ENCODE results near the gene LCN10. TPM values are rescaled to one million over a fixed set of nuclear protein-coding genes. Genes with fewer than 3 reads are reported as not detected.

LCN10 gene
- total RNA-seq, 2 experiments from 2014 or later = not detected

- Histone ChIP-seq H2AFZ (ENCODE audit: low read length) (no peak overlapping the region), H4K20me1 (ENCODE audit: insufficient read depth, low read length) (no peaks in the 10 kb centered on the region), H3K4me3 (ENCODE audit: low read depth, low read length, poor library complexity, severe bottlenecking) (no peak overlapping the region), H3K9me2 (ENCODE audit: insufficient read depth, low read length) (no peaks in the 10 kb centered on the region), H3K27ac (ENCODE audit: low read depth, low read length, poor library complexity, severe bottlenecking) (no peak overlapping the region), H3K79me2 (ENCODE audit: insufficient read depth, low read depth, low read length) (no peaks in the 10 kb centered on the region), H3K4me2 (ENCODE audit: low read length) (no peak overlapping the region), H3K4me1 (ENCODE audit: insufficient read depth, low read length, poor library complexity, severe bottlenecking) (peaks cover 8% of the 10 kb centered on the region), H3K9me3 (ENCODE audit: low read length) (no peaks in the 10 kb centered on the region), H3K36me3 (ENCODE audit: insufficient read depth, low read length) (no peaks in the 10 kb centered on the region)
- ChIA-PET POLR2A (interaction anchor here (0.6 kb wide), 1 partner anchor 307 kb away, joined by 3 read pairs; no protein-coding TSS in a partner anchor), CTCF (ENCODE audit: unreplicated experiment) (no interaction called here)
- no TSS peak for BruUV-seq (replicated peaks)
- TF ChIP-seq EZH2phosphoT487 (IDR thresholded peaks at IDR 0.05; ENCODE audit: borderline replicate concordance, low read depth, low read length) = no peak
- no peak for TF ChIP-seq CTCF (conservative IDR thresholded peaks at IDR 0.05; ENCODE audit: low read length)
- intact Hi-C loops (cut with micrococcal nuclease; ENCODE audit: unreplicated experiment) = no loop called here
- no peak for DNase-seq (ENCODE audit: low spot score)
These were observed 39.4 kb downstream of the LCN10 start for GRCh38 chr9:136703276-136703860.

DNA sequence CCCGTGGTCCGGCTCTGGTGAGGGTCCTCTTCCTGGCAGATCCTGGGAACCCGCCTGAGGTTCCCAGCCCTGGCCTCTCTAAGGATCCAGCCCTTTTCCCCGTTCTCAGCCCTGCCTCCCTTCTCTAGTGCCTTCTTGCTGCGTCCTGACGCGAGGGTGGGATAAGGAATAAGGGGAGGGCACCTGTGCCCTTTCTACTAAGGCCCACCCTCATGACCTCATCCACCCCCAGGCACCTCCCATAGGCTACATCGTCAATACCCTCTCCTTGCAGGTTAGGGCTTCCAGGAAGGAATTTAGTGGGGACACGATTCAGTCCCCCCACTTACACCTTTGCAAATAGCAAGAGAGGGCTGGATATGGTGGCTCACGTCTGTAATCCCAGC lies 41.1 kb downstream of the LCN10 start:
- Histone ChIP-seq H3K4me3 (ENCODE audit: low read depth, low read length, poor library complexity, severe bottlenecking) (no peak overlapping the region), H3K36me3 (ENCODE audit: insufficient read depth, low read length) (no peaks in the 10 kb centered on the region), H3K9me3 (ENCODE audit: low read length) (no peaks in the 10 kb centered on the region), H3K4me1 (ENCODE audit: insufficient read depth, low read length, poor library complexity, severe bottlenecking) (peaks cover 8% of the 10 kb centered on the region), H3K9me2 (ENCODE audit: insufficient read depth, low read length) (no peaks in the 10 kb centered on the region), H3K4me2 (ENCODE audit: low read length) (no peak overlapping the region), H4K20me1 (ENCODE audit: insufficient read depth, low read length) (no peaks in the 10 kb centered on the region), H3K79me2 (ENCODE audit: insufficient read depth, low read depth, low read length) (no peaks in the 10 kb centered on the region), H2AFZ (ENCODE audit: low read length) (no peak overlapping the region), H3K27ac (ENCODE audit: low read depth, low read length, poor library complexity, severe bottlenecking) (no peak overlapping the region)
- CTCF ChIA-PET (ENCODE audit: unreplicated experiment) = no interaction called here
- TF ChIP-seq CTCF (conservative IDR thresholded peaks at IDR 0.05; ENCODE audit: low read length) (no peak), EZH2phosphoT487 (IDR thresholded peaks at IDR 0.05; ENCODE audit: borderline replicate concordance, low read depth, low read length) (no peak)
- intact Hi-C loops (cut with micrococcal nuclease; ENCODE audit: unreplicated experiment) = no loop called here
- DNase-seq (ENCODE audit: low spot score) = no peak
- BruUV-seq (replicated peaks) = no TSS peak
- POLR2A ChIA-PET = no interaction called here

DNA sequence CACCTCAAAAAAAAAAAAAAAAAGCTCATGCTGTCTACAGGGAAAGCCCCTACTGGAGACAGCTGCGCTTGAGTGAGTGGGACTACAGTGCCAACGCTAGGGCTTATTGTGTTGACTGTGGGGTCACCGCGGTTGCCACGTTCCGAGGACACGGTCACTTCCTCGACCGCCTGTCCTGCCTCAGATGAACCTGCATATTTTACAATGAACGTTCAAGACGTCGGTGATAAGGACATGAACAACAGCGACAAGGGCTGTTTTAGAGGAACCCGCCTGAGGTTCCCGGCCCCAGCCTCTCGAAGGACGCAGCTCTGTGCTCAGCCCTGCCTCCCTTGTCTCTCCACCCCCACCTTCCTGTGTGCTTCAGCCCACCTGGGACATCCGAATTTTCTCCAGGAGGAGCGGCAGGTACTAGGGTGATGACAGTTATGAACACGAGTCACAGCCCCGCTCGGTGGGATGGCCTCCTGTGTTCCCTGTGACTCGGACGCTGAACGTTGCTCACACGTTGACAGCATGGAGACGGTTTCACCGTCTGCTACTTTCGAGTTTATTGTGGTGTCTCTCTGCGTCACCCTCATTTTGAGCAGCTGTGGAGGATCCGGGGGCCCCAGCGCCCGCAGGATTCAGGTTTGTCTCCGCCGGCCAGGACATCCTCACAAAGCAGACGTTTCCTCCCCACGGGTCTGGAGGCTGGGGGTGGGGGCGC lies 41.6 kb downstream of the LCN10 start:
- H4K20me1 ChIP-seq (ENCODE audit: insufficient read depth, low read length) = no peaks in the 10 kb centered on the region
- H3K36me3 ChIP-seq (ENCODE audit: insufficient read depth, low read length) = no peaks in the 10 kb centered on the region
- BruUV-seq (replicated peaks) = no TSS peak
- no peak overlapping the region for H3K4me2 ChIP-seq (ENCODE audit: low read length)
- no peaks in the 10 kb centered on the region for H3K79me2 ChIP-seq (ENCODE audit: insufficient read depth, low read depth, low read length)
- H3K27ac ChIP-seq (ENCODE audit: low read depth, low read length, poor library complexity, severe bottlenecking) = no peak overlapping the region
- no peak overlapping the region for H2AFZ ChIP-seq (ENCODE audit: low read length)
- no peaks in the 10 kb centered on the region for H3K9me2 ChIP-seq (ENCODE audit: insufficient read depth, low read length)
- no peak for TF ChIP-seq EZH2phosphoT487 (IDR thresholded peaks at IDR 0.05; ENCODE audit: borderline replicate concordance, low read depth, low read length)
- CTCF ChIA-PET (ENCODE audit: unreplicated experiment) = no interaction called here
- POLR2A ChIA-PET = no interaction called here
- no peak for DNase-seq (ENCODE audit: low spot score)
- no peak overlapping the region for H3K4me3 ChIP-seq (ENCODE audit: low read depth, low read length, poor library complexity, severe bottlenecking)
- H3K9me3 ChIP-seq (ENCODE audit: low read length) = no peaks in the 10 kb centered on the region
- intact Hi-C loops (cut with micrococcal nuclease; ENCODE audit: unreplicated experiment) = no loop called here
- peaks cover 8% of the 10 kb centered on the region for H3K4me1 ChIP-seq (ENCODE audit: insufficient read depth, low read length, poor library complexity, severe bottlenecking)
